ENCODE results near the gene DARS1.
"Not testable (repeated sequence)": the region's sequence is repeated elsewhere in the genome, so short reads cannot be mapped to it uniquely, and the experiment has no call there.

Gene DARS1

GRCh38 chr2:135975702-135976101, 9.7 kb downstream of the DARS1 start:
- DNase-seq, result no peak

DNA sequence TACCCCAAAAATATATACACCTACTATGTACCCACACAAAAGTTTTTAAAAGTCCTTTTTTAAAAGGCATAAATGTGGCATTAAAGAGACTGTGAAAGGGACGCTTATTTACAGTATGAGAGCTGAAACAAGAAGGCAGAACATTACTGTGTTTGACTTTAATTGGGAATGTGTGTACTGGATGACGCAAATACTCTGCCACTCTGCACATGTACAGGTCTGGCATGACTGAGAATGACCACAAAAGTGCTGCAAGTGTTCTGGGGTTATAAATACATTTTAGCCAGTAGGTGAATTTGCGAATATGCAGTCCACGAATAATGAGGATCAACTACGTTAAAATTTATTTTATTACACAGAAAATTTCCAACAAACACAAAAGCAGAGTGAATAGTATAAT, 11.4 kb downstream of the DARS1 start:
- DNase-seq, result no peak

DNA sequence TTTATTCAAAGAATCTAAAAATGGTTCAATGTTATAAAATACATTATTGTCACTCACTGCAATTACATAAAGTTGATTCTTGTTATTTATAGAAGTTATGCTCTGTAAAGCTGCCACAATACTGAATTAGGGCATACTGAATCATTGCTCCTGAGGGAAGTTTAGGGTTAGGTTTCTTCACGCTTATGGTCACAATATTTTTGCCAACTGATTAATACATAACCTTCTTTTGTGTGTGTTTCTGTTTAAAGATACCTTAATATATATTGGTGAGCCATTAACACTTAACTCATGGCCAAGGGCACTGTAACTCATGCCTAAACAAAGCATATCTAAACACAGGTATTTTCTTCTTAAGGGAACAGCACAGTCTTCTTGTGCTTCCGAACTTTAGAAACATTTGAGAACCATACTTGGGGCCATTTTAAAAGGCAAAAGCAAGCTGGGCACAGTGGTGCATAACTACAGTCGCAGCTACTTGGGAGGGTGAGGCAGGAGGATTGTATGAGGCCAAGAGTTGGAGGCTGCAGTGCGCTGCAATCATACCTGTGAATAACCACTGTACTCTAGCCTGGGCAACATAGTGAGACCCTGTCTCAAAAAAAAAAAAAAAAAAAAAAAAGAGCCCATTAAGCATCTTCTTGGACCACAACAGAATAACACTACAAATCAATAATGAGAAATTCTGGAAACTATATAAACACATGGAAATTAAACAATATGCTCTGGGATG, 15.6 kb downstream of the DARS1 start:
- DNase-seq, result no peak

DNA sequence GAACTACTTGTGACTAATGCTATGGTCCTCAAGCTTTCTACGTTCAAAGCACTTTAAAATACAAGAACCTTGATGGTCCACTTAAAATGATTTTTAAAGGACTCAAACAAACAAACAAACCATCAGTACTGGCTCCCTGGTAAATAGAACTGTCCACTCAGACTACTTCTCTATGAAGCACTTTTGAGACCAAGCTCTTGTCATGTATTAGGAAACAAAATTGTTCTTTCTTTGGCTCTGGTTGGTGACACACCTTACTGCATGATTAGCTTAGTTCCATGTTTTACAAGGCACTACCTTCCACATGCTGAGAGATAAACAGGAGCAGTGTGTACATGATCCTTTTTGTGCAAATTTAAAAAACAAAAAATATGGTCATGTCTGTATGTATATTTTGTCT, 19.7 kb downstream of the DARS1 start:
- no peak for DNase-seq

DNA sequence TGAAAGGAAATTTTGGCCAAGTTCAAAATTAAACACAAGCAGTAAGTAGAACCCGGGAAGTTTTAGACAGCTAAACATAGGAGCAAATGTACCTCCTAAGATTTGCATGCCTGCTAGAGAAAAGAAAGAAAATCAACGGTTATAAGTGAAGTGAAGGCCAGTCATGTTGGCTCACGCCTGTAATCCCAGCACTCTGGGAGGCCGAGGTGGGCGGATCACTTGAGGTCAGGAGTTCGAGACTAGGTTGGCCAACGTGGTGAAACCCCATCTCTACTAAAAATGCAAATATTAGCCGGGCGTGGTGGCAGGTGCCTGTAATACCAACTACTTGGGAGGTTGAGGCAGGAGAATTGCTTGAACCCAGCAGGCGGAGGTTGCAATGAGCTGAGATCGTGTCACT, 21.0 kb downstream of the DARS1 start:
- DNase-seq, result not testable (repeated sequence)

DNA sequence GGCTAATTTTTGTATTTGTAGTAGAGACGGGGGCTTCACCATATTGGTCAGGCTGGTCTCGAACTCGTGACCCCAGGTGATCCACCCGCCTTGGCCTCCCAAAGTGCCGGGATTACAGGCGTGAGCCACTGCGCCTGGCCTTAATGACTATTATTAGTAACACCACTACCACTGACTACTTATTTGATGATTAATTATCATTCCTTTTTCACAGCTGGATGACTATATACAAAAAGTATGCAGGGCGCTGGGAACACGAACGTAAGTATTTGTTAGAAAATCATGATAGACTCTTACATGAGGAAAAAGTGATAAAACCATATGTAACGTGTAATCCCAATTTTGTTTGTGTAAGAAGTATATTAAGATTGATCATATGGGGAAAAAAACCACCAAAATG, 21.6 kb downstream of the DARS1 start:
- peak; percentile 59 for DNase-seq

GRCh38 chr2:135962366-135963123, 22.9 kb downstream of the DARS1 start:
- no peak for DNase-seq

- peak; percentile 15 for DNase-seq
Measured at GRCh38 chr2:135960656-135961551, 24.5 kb downstream of the DARS1 start.

DNA sequence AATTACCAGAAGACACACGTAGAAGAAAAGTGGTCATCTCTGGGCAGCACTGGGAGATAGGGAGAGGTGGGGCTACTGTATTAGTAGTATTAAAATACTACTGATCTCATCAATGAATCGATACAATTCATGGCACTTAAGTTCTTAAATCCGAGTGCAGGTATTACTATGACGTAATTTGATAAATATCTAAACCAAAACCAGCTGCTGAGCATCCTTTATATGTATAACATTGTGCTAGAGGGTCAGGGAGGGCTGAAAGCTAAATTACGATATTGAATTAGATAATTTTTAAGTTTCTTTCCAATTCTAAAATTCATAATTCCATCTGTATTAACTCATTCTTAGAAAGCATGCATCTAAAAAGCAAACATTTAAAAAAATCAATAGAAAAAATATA, 25.3 kb downstream of the DARS1 start:
- DNase-seq, result no peak

- not testable (repeated sequence) for DNase-seq
Measured at GRCh38 chr2:135958927-135959326, 26.5 kb downstream of the DARS1 start.

- no peak for DNase-seq
Measured at GRCh38 chr2:135954020-135954601, 31.3 kb downstream of the DARS1 start.

GRCh38 chr2:135952891-135953290, 32.5 kb downstream of the DARS1 start:
- peak; percentile 46 for DNase-seq

DNA sequence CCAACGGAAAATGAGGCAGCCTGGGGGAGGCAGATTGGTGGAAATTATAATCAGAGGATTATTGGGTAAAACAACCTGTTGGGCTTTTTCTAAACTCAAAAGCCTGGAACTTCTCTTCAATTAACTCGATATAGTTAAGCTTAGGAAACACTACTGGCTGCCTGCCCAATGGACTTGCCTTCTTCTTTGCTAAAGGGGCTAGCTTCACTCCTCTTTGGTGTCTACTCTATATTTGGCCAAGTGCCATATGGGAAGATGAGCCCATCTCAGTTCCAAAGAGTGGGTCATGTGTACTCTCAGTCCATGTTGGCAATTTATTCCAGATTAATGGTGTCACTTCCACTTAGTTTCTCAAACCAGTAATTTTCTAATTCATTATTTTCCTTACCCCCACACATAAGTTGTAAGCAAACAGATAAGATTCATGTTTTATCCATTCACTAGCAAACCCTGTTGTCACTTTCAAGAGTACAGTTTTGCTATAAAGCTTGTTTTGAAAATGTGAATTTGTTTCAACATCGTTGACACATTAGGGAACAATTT, 34.3 kb downstream of the DARS1 start:
- DNase-seq, result no peak

- no peak for DNase-seq
Measured at GRCh38 chr2:135949451-135950234, 35.8 kb downstream of the DARS1 start.

- peak; percentile 69 for DNase-seq
Measured at GRCh38 chr2:135948642-135949355, 36.6 kb downstream of the DARS1 start.

- no peak for DNase-seq
Measured at GRCh38 chr2:135948141-135948540, 37.3 kb downstream of the DARS1 start.

GRCh38 chr2:135947483-135947882, 37.9 kb downstream of the DARS1 start:
- DNase-seq, result no peak

DNA sequence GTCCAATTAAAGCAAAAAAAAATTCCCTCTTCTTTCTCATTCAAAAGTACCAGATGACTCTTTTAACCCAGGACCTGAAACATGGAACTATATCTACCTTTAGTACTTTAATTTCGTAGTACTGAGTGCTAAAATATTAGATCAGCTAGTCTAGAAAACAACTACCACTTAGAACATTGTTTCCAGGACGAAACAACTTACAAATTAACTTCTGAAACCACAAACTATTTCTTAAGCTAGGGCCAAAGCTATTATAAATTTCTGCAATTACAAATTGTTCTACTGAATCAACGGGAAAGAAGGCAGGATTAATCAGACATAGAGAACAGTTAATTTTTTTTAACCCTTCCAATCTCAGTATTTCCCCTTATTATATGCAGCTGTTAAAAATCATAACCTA, 39.9 kb downstream of the DARS1 start:
- no peak for DNase-seq

- DNase-seq, result no peak
Measured at GRCh38 chr2:135944625-135945024, 40.8 kb downstream of the DARS1 start.

DNA sequence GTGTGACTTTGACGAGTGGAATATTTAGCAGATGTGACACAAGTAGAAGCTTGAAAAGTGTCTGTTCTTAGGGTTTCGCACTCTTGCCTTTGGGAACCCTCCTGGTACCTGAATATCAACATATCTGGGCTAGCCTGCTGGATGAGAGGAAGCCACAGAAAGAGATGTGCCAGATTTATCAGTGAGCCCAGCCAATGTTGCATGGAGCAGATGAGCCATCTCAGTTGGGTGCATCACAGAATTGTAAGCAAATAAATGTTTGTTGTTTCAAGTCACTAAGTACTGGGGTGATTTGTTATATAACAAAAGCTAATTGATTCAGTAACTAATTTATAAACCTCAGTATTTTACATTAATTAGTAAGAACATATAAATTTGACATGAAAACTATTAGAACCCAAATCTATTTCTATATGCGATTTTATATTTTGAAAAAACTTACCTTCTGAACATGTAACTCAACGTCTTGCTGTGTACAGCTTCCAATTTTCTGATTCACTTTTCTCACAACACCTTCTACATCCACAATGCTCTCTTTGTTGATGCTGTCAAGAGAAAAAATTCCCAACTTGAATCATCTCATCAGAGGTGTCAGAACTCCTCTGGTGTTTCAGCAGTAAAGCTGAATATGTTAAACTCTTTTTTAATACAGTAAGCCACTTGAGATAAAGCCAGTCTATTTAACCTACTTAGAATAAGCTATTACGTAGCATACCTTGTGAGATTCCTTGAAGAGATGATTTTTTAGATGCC, 42.3 kb downstream of the DARS1 start:
- DNase-seq, result no peak

Measured in fibroblast of skin of right quadriceps (primary cell).